Brain pericyte (primary cell): ENCODE results near the gene ENPP3.
A peak's percentile ranks its signal among the peaks of the same experiment; 100 is the strongest.

Experiments used
- DNase-seq: peaks from one replicate; pipeline ENCODE4 v3.0.0-alpha.2; 2012; ENCODE audit warnings: low read depth, low spot score

The ENPP3 gene

DNA sequence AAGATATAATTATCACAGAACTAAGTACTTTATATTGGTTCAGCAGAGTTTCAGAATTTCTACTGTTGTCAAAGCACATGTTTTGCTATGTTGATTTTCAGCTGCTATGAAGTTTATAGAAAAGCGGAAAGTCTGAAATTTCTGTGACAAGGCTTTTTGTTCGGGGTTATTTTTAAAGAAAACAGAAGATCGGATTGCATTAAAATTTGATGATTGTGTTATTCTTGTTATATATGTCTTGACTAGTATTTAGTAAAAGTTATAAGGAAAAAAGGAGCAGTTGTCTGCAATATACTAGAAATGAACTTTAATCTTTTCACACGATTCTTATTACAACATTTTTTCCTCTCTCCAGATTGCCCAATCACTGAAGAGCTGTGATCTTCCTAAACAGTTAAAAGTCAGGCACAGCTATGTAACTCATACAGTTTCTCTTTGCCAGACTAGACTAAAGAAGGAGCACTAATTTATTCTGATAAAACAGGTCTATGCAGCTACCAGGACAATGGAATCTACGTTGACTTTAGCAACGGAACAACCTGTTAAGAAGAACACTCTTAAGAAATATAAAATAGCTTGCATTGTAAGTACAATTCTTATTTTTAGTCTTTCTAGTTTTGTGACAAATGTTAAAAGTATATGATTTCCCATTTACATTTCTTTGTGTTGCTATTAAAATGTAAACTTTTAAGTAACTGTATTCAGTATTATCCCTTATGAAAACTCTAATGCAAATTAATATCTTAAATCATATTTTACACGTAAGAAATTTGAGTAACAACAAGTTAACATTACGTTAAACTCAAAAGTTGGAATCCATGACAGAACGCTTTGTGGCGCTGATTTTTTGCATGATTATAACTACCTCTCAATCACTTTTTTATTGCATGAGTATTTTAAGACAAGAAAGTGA lies at the start of gene ENPP3:
Gene ENPP3, plus strand, starts transcription at position 423 of the 913 bp plus-strand sequence. Its CDS starts 83 bp downstream, at position 506.
- no peak for DNase-seq

- no peak for DNase-seq
Observed at GRCh38 chr6:131587909-131588308, 49.2 kb upstream of the ENPP3 start.

- DNase-seq: no peak
Observed at GRCh38 chr6:131588643-131589042, 48.5 kb upstream of the ENPP3 start.

DNA sequence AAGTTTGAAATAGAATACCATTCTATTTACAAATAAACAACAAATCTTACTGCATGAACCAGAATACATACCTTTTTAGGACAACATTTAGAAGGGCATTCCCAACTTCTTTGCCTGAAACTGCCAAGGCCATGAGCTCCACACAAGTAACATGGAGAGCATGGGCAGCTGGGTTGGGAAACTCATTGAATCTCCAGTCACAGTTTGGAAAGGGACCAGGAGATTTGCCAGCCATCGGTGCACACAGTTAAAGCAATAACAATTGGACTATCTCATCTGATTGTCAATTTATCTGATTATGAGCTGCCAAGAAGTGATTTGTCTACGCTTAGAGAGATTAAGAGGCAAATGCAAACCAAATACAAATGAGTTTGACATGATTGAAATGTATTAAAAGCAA lies 44.2 kb upstream of the ENPP3 start:
- DNase-seq: no peak

- no peak for DNase-seq
Observed at GRCh38 chr6:131594074-131594473, 43.0 kb upstream of the ENPP3 start.

DNA sequence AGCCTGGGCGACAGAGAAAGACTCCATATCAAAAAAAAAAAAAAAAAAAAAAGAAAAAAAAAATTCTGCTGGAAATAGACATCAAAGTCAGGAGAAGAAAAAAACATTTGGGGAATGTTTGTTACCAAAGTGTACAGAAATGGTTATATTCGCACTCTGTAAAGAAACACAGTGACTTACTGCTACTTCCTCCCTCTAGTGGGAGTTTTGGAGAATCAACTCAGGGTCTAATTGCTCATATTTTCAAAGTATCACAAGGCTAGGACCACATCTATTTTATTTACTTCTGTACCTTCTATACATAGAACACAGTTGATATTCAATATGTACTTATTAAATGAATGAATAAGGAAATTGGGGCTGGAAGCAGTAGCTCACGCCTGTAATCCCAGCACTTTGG lies 39.7 kb upstream of the ENPP3 start:
- DNase-seq: no peak

- DNase-seq: no peak
Observed at GRCh38 chr6:131600716-131601115, 36.4 kb upstream of the ENPP3 start.

- peak; percentile 37 for DNase-seq
Observed at GRCh38 chr6:131602781-131603312, 34.3 kb upstream of the ENPP3 start.

DNA sequence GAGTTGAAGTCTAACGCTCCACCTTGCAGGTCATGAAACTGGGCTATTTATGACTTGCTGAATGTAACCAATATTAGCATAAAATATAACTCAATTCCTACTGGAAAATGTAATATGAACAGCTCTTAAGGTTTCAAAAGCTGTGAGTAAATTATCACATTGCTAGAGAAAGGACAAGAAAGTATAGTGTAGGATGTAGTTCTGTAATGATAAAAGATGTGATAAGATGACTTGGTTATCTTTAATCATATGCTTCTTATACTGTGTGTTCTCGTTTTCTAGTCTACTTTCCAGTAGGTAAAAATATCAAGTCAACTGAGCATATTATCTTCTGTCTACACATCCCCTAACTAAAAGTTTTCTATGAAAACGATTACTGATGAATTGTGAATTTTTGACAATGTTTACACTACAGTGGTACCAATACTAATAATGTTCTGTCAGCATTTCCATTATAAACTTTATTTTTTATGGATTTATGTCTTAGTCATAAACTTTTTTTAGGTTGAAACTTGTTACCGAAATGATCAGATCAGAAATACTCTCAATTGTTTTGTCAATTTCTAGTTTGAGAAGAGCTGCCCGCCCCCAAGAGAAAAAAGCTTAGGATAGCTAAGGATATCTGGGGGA lies 23.7 kb upstream of the ENPP3 start:
- no peak for DNase-seq

DNA sequence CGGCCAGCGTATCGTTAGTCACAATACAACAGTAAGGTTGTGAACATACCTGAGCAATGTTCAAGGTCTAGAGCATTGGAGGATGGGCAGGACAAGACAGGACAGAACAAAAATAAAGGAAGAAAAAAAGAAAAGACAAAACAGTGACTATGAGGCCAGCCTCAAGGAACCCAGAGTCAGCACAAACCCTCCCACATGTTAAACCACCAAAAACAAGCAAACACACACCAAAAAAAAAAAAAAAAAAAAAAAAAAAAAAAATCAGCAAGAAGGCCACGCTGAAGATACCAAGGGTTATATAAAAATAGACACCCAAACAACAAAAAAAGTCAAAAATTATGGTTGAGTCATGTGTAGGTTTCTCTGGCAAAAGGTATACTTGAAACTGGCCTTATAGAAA lies 21.8 kb upstream of the ENPP3 start:
- no peak for DNase-seq

DNA sequence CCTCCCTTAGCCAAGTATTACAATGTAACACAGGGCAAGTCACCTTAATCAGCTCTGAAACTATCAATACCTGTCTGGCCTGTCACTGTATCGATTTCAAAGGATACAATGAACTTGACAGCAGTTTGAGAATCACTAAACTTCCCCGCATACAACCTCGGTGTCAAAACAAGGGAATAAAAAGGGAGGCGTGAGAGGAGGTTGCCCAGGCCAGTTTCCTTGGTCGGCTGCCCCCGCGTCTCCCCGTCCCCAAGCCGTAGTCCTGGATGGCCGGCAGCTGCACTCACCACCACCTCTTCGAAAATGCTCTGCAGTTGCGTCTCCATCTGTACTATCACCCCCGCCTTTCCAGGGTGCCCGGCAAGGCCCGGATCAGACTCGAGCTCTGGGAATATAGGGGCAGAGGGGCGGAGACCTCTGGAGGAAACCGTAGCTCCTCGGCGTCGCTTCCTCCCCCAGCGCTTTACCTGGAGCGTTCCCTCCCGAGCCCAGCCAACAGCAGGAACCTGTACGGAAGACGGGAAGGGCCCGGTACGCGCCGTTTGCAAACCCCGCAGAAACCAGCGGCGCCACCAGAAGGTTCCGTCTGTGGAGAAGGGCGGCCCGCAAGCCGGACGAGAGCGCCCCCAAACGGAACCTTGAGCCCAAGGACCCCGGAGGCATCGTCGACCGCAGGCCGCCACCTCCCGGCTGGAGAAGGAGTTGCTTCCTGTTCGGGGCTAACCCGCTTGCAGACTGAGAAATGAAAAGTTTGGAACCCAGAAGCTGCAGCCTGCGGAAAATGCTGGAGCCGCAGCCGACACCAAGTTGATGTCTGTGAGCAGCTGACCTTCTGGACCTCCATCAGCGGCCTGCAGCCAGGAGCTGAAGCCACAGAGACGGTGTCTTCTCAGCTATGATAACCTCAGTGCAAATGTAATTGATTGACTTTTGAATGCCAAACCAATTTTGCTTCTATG lies 9.1 kb upstream of the ENPP3 start, which contains the start of gene MED23:
Gene MED23, minus strand, starts transcription at position 519 of the 959 bp plus-strand sequence. Its CDS starts 193 bp downstream, at position 326.
- peak; percentile 85 for DNase-seq

GRCh38 chr6:131628726-131629125 lies 8.4 kb upstream of the ENPP3 start:
- no peak for DNase-seq

GRCh38 chr6:131629651-131630050 lies 7.5 kb upstream of the ENPP3 start:
- DNase-seq: no peak

GRCh38 chr6:131631625-131632289 lies 5.3 kb upstream of the ENPP3 start:
- no peak for DNase-seq

- DNase-seq: no peak
Observed at GRCh38 chr6:131635384-131636340, 1.4 kb upstream of the ENPP3 start.

- no peak for DNase-seq
Observed at GRCh38 chr6:131638013-131638412, 911 bp downstream of the ENPP3 start.

GRCh38 chr6:131640100-131640499 lies 3.0 kb downstream of the ENPP3 start:
- no peak for DNase-seq

DNA sequence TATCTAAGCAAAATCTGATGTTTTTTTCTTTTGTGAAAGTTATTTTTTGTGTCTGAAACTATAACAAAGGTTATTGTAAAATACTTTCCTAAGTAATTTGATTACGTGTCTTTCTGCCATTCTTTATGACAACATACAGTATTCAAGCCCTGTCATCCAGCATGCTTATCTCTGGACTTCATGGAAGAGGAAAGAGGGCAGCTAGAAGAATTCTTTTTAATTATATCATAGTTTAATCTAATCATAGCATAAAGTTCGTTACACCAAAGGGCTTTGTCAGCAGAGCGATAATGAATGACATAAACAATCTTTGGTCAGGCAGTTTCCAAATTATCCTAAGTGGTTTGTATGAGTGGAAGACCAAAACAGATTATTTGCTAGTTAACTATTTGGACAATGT lies 3.5 kb downstream of the ENPP3 start:
- DNase-seq: no peak

DNA sequence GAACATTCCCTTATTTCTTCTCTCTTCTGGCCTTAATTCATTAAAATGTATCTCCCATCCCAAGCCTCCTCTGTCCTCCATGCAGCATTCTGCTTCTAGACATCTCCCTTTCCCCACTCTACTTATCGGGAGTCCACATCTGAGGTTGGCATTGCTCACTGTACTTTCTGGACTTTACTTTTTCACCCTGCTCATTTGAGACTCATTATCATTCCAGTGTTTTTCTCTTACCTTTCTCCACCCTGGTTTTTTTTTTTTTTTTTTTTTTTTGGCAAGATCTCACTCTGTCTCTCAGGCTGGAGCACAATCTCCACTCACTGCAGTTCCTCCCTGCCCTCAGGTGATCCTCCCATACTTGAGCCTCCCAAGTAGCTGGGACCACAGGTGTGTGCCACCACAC lies 4.5 kb downstream of the ENPP3 start:
- no peak for DNase-seq

GRCh38 chr6:131642565-131642964 lies 5.5 kb downstream of the ENPP3 start:
- DNase-seq: no peak
